H1 (cell line): ENCODE measurements around the gene SAXO1. TPM values are rescaled to one million over a fixed set of nuclear protein-coding genes. Genes with fewer than 3 reads are reported as not detected.

ENCODE experiments used
- CTCF ChIA-PET: fragments of 300-600 bp; sonication (Branson Sonifier 250); formaldehyde crosslinking; loops from one replicate; lab custom pipeline; 2021; ENCODE audit not compliant: partially characterized antibody; lab: Charles Lee
- POLR2A ChIA-PET: fragments of 300-600 bp; sonication (Branson Sonifier 250); formaldehyde crosslinking; loops from one replicate; lab custom pipeline; 2021; ENCODE audit warnings: inconsistent platforms; ENCODE audit not compliant: partially characterized antibody; lab: Charles Lee
- DNase-seq, 2 experiments: peaks; one replicate each; pipeline versions ENCODE4 v3.0.0 to v3.0.0-alpha.2; 2010 to 2022; ENCODE audit warnings: low spot score in 2 of 2, low read depth in 1 of 2, mixed read lengths in 1 of 2
- FAIRE-seq: peaks from 2 replicates; lab custom pipeline; 2011; peaks lifted over from hg19 to GRCh38; lab: Jason Lieb, UNC
- H2AFZ ChIP-seq: 2 replicates; pipeline ENCODE4 v1.8.1; 2012; ENCODE audit warnings: low read length, inconsistent platforms
- H2AK5ac ChIP-seq: 2 replicates; pipeline ENCODE4 v1.6.1; 2013; ENCODE audit warnings: low read depth, low read length
- H2BK120ac ChIP-seq: replicated peaks from 2 replicates; pipeline ENCODE3; 2013; ENCODE audit warnings: low read depth, low read length, inconsistent platforms
- H2BK12ac ChIP-seq: 2 replicates; pipeline ENCODE4 v1.6.1; 2013; ENCODE audit warnings: low read depth, low read length
- H2BK15ac ChIP-seq: 2 replicates; pipeline ENCODE4 v1.6.1; 2013; ENCODE audit warnings: low read length
- H2BK20ac ChIP-seq: 2 replicates; pipeline ENCODE4 v1.6.1; 2013; ENCODE audit warnings: low read length
- H2BK5ac ChIP-seq: 2 replicates; pipeline ENCODE4 v1.6.1; 2013; ENCODE audit warnings: low read depth, low read length
- H3K14ac ChIP-seq: 2 replicates; pipeline ENCODE4 v1.6.1; 2013; ENCODE audit warnings: inconsistent platforms; ENCODE audit not compliant: insufficient read length
- H3K18ac ChIP-seq: 2 replicates; pipeline ENCODE4 v1.6.1; 2013; ENCODE audit warnings: low read length; ENCODE audit errors: extremely low read depth
- H3K23ac ChIP-seq: 2 replicates; pipeline ENCODE4 v1.6.1; 2013; ENCODE audit warnings: inconsistent platforms; ENCODE audit not compliant: insufficient read length
- H3K23me2 ChIP-seq: 2 replicates; pipeline ENCODE4 v1.6.1; 2013; ENCODE audit warnings: low read depth, low read length
- H3K27ac ChIP-seq: 2 replicates; pipeline ENCODE4 v1.6.1; 2011; ENCODE audit warnings: low read depth, low read length, inconsistent platforms
- H3K27me3 ChIP-seq, 4 experiments: replicated peaks in 1 of 4; 1 replicate in 1 of 4; 2 replicates in 3 of 4; pipeline versions ENCODE4 v1.6.1 to v1.8.1; 2011 to 2013; ENCODE audit warnings: low read length in 3 of 4, mild to moderate bottlenecking in 3 of 4, inconsistent platforms in 2 of 4, mixed read lengths in 2 of 4, moderate library complexity in 1 of 4; ENCODE audit not compliant: control insufficient read depth in 3 of 4, insufficient read depth in 3 of 4; ENCODE audit errors: extremely low read depth in 1 of 4
- H3K36me3 ChIP-seq, 4 experiments: 2 replicates each; pipeline versions ENCODE4 v1.6.1 to v1.8.1; 2011 to 2013; ENCODE audit warnings: mild to moderate bottlenecking in 4 of 4, low read length in 3 of 4, moderate library complexity in 2 of 4, control low read depth in 1 of 4, inconsistent platforms in 1 of 4; ENCODE audit not compliant: insufficient read depth in 4 of 4, control insufficient read depth in 2 of 4
- H3K4ac ChIP-seq: replicated peaks from 2 replicates; pipeline ENCODE3; 2013; ENCODE audit warnings: low read length, low read depth, mixed read lengths, inconsistent platforms; ENCODE audit not compliant: insufficient read length
- H3K4me1 ChIP-seq, 4 experiments: replicated peaks in 1 of 4; 1 replicate in 1 of 4; 2 replicates in 3 of 4; pipeline versions ENCODE4 v1.6.1 to v1.8.1; 2011 to 2013; ENCODE audit warnings: low read length in 3 of 4, inconsistent platforms in 2 of 4, mixed read lengths in 1 of 4; ENCODE audit not compliant: insufficient read depth in 4 of 4, control insufficient read depth in 3 of 4
- H3K4me2 ChIP-seq, 2 experiments: 2 replicates each; pipeline versions ENCODE4 v1.6.1 to v1.8.1; 2011 to 2013; ENCODE audit warnings: low read depth in 2 of 2, low read length in 2 of 2, control low read depth in 1 of 2, inconsistent platforms in 1 of 2, mild to moderate bottlenecking in 1 of 2; ENCODE audit not compliant: insufficient read depth in 1 of 2
- H3K4me3 ChIP-seq, 4 experiments: fragments of 200-600, 300-600 bp in 1 of 4; sonication (generic), shearing (Covaris generic), sonication (Bioruptor Twin) in 1 of 4; 2 replicates each; pipeline versions ENCODE4 v1.5.1 to v1.8.1; 2011 to 2016; ENCODE audit warnings: low read length in 4 of 4, low read depth in 3 of 4, control low read depth in 2 of 4, inconsistent platforms in 2 of 4, mild to moderate bottlenecking in 2 of 4, mixed read lengths in 1 of 4, moderate library complexity in 1 of 4; ENCODE audit not compliant: insufficient read depth in 2 of 4; ENCODE audit errors: extremely low read depth in 1 of 4
- H3K56ac ChIP-seq: replicated peaks from 2 replicates; pipeline ENCODE3; 2013; ENCODE audit warnings: low read depth, mild to moderate bottlenecking, mixed read lengths, low read length, inconsistent platforms; ENCODE audit not compliant: insufficient read length
- H3K79me1 ChIP-seq: 2 replicates; pipeline ENCODE4 v1.6.1; 2013; ENCODE audit warnings: low read depth, low read length, control low read depth
- H3K79me2 ChIP-seq, 2 experiments: 2 replicates each; pipeline versions ENCODE4 v1.6.1 to v1.8.1; 2012 to 2013; ENCODE audit warnings: low read length in 2 of 2, mild to moderate bottlenecking in 2 of 2, inconsistent platforms in 1 of 2; ENCODE audit not compliant: insufficient read depth in 2 of 2, control insufficient read depth in 1 of 2
- H3K9ac ChIP-seq, 4 experiments: replicated peaks in 1 of 4; 1 replicate in 1 of 4; 2 replicates in 3 of 4; pipeline versions ENCODE4 v1.6.1 to v1.8.1; 2011 to 2013; ENCODE audit warnings: low read depth in 3 of 4, low read length in 3 of 4, control low read depth in 2 of 4, mild to moderate bottlenecking in 2 of 4, moderate library complexity in 2 of 4, inconsistent platforms in 1 of 4; ENCODE audit errors: extremely low read depth in 1 of 4
- H3K9me3 ChIP-seq, 2 experiments: 2 replicates each; pipeline versions ENCODE4 v1.6.1 to v1.8.1; 2012 to 2013; ENCODE audit warnings: mild to moderate bottlenecking in 2 of 2, moderate library complexity in 2 of 2, control low read depth in 1 of 2, inconsistent platforms in 1 of 2, low read depth in 1 of 2, low read length in 1 of 2, mixed read lengths in 1 of 2; ENCODE audit not compliant: insufficient read depth in 2 of 2
- H4K20me1 ChIP-seq, 2 experiments: replicated peaks in 1 of 2; 2 replicates each; pipeline versions ENCODE3 to v1.8.1; 2011 to 2013; ENCODE audit warnings: inconsistent platforms in 2 of 2, low read length in 2 of 2, mild to moderate bottlenecking in 1 of 2; ENCODE audit not compliant: insufficient read depth in 2 of 2, control insufficient read depth in 1 of 2
- H4K5ac ChIP-seq: 2 replicates; pipeline ENCODE4 v1.6.1; 2013; ENCODE audit warnings: low read length, low read depth, mixed read lengths, inconsistent platforms; ENCODE audit not compliant: insufficient read length
- H4K8ac ChIP-seq: 2 replicates; pipeline ENCODE4 v1.8.0; 2013; ENCODE audit warnings: mild to moderate bottlenecking, moderate library complexity, low read length, inconsistent platforms; ENCODE audit not compliant: insufficient read depth; ENCODE audit errors: extremely low read depth
- H4K91ac ChIP-seq: replicated peaks from 2 replicates; pipeline ENCODE3; 2013; ENCODE audit warnings: low read length, mixed read lengths, inconsistent platforms; ENCODE audit not compliant: insufficient read length
- BRCA1 ChIP-seq: IDR thresholded peaks from 2 replicates; pipeline ENCODE4 v1.6.1; 2012; ENCODE audit warnings: low read depth, low read length, improper control_type of control experiment
- CBX5 ChIP-seq: fragments of 300-800, 300-1000 bp; sonication (generic); IDR thresholded peaks from 2 replicates; pipeline ENCODE4 v1.7.1; 2016; ENCODE audit warnings: antibody characterized with exemption, low read length, low read depth
- CEBPB ChIP-seq: IDR thresholded peaks from 2 replicates; pipeline ENCODE4 v1.6.1; 2012; ENCODE audit warnings: low read depth, low read length
- CHD2 ChIP-seq: IDR thresholded peaks from 2 replicates; pipeline ENCODE4 v1.6.1; 2012; ENCODE audit warnings: low read length, improper control_type of control experiment
- CREB1 ChIP-seq: IDR thresholded peaks from 2 replicates; pipeline ENCODE4 v1.6.1; 2012; ENCODE audit warnings: inconsistent platforms
- NANOG ChIP-seq: IDR thresholded peaks from 2 replicates; pipeline ENCODE4 v1.6.1; 2011; ENCODE audit warnings: low read length, low read depth, mild to moderate bottlenecking, inconsistent platforms; ENCODE audit not compliant: insufficient read depth, poor library complexity, severe bottlenecking
- NRF1 ChIP-seq: IDR thresholded peaks from 2 replicates; pipeline ENCODE4 v1.6.1; 2011; ENCODE audit warnings: mild to moderate bottlenecking, low read depth, low read length, improper control_type of control experiment
- PHF8 ChIP-seq: fragments of 200-600 bp; sonication (generic); conservative IDR thresholded peaks from 2 replicates; pipeline ENCODE4 v1.7.1; 2012; ENCODE audit warnings: low read depth, mild to moderate bottlenecking, inconsistent platforms, low read length, moderate library complexity
- POLR2AphosphoS5 ChIP-seq: IDR thresholded peaks from 2 replicates; pipeline ENCODE4 v1.6.1; 2011; ENCODE audit warnings: low read depth, low read length
- POU5F1 ChIP-seq: IDR thresholded peaks from 2 replicates; pipeline ENCODE4 v1.6.1; 2011; ENCODE audit warnings: low read depth, mild to moderate bottlenecking, low read length, moderate library complexity
- SP2 ChIP-seq: IDR thresholded peaks from 2 replicates; pipeline ENCODE4 v1.6.1; 2012; ENCODE audit warnings: mild to moderate bottlenecking, low read length, inconsistent platforms
- WGBS, 2 experiments: shearing (Covaris generic) in 1 of 2; methylation state at CpG; one replicate each; pipeline versions ENCODE4 v1.1.6 to v1.1.7; 2013 to 2015; ENCODE audit warnings: low lambda C conversion rate in 2 of 2, mixed read lengths in 2 of 2, inconsistent platforms in 1 of 2, low coverage in 1 of 2, missing lambda C conversion rate in 1 of 2; ENCODE audit not compliant: insufficient replicate concordance in 2 of 2, insufficient coverage in 1 of 2, insufficient read length in 1 of 2; ENCODE audit errors: extremely low coverage in 1 of 2, missing lambda C conversion rate in 1 of 2; 5-methylcytosine and 5-hydroxymethylcytosine counted together
- polyA plus RNA-seq, 7 experiments: library from polyadenylated mRNA; depleted of rRNA in 3 of 7; stranded (reverse) in 5 of 7; unstranded in 2 of 7; fragments of >200 nt in 5 of 7; fragments of 200-250 nt in 2 of 7; gene quantifications; 1 replicate in 5 of 7; 2 replicates in 1 of 7; 4 replicates in 1 of 7; pipeline versions ENCODE4 v1.2.1 to v1.2.3, GENCODE V29; 2011 to 2013; ENCODE audit warnings: missing spikeins in 2 of 7, mixed read lengths in 2 of 7
- total RNA-seq: library from RNA; stranded (reverse); fragmentation: NEBNext Ultra II Directional; extraction: Animal tissue kit (Norgen Biotek cat#: 25700); gene quantifications from 2 replicates; pipeline ENCODE4 v1.2.1, GENCODE V29; 2021
- TF ChIP-seq, protein P1 (sequence below): IDR thresholded peaks from 2 replicates; pipeline ENCODE4 v1.6.1; 2012; ENCODE audit warnings: low read length, inconsistent platforms
- TF ChIP-seq, protein P2 (sequence below): IDR thresholded peaks from 2 replicates; pipeline ENCODE4 v1.6.1; 2011; ENCODE audit warnings: low read length, improper control_type of control experiment

The SAXO1 gene
- total and polyA plus RNA-seq, 2 of the 8 experiments (the other 6 are each of a cell fraction or from before 2014, with no cell fraction given), result 0.11 to 0.20 TPM

DNA sequence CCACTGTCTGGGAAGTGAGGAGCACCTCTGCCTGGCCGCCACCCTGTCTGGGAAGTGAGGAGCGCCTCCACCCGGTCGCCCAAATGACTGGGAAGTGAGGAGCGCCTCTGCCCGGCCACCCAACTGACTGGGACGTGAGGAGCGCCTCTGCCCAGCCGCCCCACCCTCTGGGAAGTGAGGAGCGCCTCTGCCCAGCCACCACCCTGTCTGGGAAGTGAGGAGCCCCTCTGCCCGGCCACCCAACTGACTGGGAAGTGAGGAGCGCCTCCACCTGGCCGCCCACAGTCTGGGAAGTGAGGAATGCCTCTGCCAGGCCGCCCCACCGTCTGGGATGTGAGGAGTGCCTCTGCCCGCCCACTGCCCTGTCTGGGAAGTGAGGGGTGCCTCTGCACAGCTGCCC, 32.9 kb downstream of the SAXO1 start:
- no peak overlapping the region for H3K18ac ChIP-seq
- no peak overlapping the region for H4K8ac ChIP-seq
- DNase-seq, result no peak
- H2BK12ac ChIP-seq, result no peak overlapping the region
- H4K5ac ChIP-seq, result no peak overlapping the region
- H3K79me2 ChIP-seq, result no peaks in the 10 kb centered on the region
- H2AFZ ChIP-seq, result no peak overlapping the region
- no peak overlapping the region for H3K56ac ChIP-seq
- no peaks in the 10 kb centered on the region for H3K23me2 ChIP-seq
- H2BK120ac ChIP-seq, result no peak overlapping the region
- no peak overlapping the region for H3K4ac ChIP-seq
- H3K4me1 ChIP-seq, result no peaks in the 10 kb centered on the region
- no peak overlapping the region for H2AK5ac ChIP-seq
- no peak overlapping the region for H3K14ac ChIP-seq
- H3K27me3 ChIP-seq, result no peaks in the 10 kb centered on the region
- no peaks in the 10 kb centered on the region for H3K79me1 ChIP-seq
- H3K27ac ChIP-seq, result no peak overlapping the region
- POLR2A ChIA-PET, result no interaction called here
- H3K9ac ChIP-seq, result no peak overlapping the region
- H2BK20ac ChIP-seq, result no peak overlapping the region
- H2BK5ac ChIP-seq, result no peak overlapping the region
- no peak overlapping the region for H3K23ac ChIP-seq
- CTCF ChIA-PET, result no interaction called here
- peaks cover 0 to 15% of the 10 kb centered on the region in 2 experiments; a peak in 2 of 4 replicates for H3K9me3 ChIP-seq
- no peak overlapping the region for H3K4me3 ChIP-seq
- H3K4me2 ChIP-seq, result no peak overlapping the region
- 96% methylated on average over 5 of the region's 16 CpGs; no CpG with 5 or more reads in 1 of the 2 experiments for WGBS, 2 experiments
- no peak overlapping the region for H4K91ac ChIP-seq
- no peak overlapping the region for H2BK15ac ChIP-seq
- no peaks in the 10 kb centered on the region for H4K20me1 ChIP-seq
- H3K36me3 ChIP-seq, result no peaks in the 10 kb centered on the region; a peak in 1 of 8 replicates
- FAIRE-seq, result no peak
- TF ChIP-seq, protein P1, sequence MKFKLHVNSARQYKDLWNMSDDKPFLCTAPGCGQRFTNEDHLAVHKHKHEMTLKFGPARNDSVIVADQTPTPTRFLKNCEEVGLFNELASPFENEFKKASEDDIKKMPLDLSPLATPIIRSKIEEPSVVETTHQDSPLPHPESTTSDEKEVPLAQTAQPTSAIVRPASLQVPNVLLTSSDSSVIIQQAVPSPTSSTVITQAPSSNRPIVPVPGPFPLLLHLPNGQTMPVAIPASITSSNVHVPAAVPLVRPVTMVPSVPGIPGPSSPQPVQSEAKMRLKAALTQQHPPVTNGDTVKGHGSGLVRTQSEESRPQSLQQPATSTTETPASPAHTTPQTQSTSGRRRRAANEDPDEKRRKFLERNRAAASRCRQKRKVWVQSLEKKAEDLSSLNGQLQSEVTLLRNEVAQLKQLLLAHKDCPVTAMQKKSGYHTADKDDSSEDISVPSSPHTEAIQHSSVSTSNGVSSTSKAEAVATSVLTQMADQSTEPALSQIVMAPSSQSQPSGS, result no peak
- TF ChIP-seq CREB1 (no peak), BRCA1 (no peak), NRF1 (no peak), PHF8 (no peak), POLR2AphosphoS5 (no peak), CHD2 (no peak), CEBPB (no peak), POU5F1 (no peak), NANOG (no peak), SP2 (no peak), CBX5 (no peak)
- TF ChIP-seq, protein P2, sequence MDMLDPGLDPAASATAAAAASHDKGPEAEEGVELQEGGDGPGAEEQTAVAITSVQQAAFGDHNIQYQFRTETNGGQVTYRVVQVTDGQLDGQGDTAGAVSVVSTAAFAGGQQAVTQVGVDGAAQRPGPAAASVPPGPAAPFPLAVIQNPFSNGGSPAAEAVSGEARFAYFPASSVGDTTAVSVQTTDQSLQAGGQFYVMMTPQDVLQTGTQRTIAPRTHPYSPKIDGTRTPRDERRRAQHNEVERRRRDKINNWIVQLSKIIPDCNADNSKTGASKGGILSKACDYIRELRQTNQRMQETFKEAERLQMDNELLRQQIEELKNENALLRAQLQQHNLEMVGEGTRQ, result no peak
